ENCODE measurements around the gene CSH2. TPM values are rescaled to one million over a fixed set of nuclear protein-coding genes. Genes with fewer than 3 reads are reported as not detected.

Gene CSH2
- total and polyA plus RNA-seq, 9 of the 15 experiments (the other 6 are each of a cell fraction or from before 2014, with no cell fraction given): not detected

DNA sequence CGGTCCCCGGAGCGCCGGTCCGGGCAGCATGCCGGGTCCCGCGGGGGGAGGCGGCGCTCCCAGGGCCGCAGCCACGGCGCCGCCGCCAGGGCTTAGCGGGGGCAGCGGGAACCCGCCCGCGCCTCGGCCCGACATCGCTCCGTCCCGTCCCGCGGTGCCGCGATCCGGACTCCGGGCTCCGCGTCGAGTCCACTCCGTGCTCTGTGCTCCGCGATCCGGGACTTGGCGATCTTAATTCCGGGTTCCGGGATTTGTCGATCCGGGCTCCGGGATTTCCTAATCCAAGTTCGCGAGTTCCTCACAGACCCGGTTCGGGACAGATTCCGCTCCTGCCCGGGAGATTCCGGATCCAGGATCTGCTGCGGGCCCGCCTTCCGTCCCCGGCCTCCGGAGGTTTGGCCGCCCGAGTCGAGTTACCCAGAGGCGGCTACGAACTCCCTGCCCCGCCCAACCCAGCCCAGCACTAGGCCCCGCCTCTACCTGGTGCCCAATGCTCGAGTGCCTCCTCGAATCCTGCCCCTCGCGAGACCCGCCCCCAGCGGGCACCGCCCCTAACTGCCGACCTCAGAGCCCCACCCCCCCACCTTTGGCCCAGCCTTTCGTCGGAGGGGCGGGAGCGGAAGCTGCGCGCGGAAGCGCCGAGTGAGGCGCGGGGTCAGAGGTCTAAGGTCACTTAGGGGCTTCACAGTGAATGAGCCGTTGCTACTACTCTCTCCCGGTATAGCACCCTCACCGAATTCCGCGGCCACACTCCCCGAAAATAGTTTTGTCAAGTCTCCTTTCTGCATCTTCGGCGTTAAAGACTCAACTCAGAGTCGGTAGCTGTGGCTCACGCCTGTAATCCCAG, 30.7 kb downstream of the CSH2 start, which contains the start of gene SMARCD2 (continued):
- TF ChIP-seq SIX5 (IDR thresholded peaks at IDR 0.05; ENCODE audit: borderline replicate concordance in 1 of 2, insufficient read depth in 1 of 2, low read depth in 1 of 2, low read length in 2 of 2) (peak in 1 of 2 experiments; percentile 39; a peak in 1 of 4 replicates), POLR3G (IDR thresholded peaks at IDR 0.05; ENCODE audit: extremely low read depth, insufficient read length, insufficient replicate concordance) (no peak), HMG20A (CRISPR knock-in tag; conservative IDR thresholded peaks at IDR 0.05) (no peak), PRMT5 (CRISPR knock-in tag; IDR thresholded peaks at IDR 0.05) (peak; percentile 74; the same call in 1 of the 2 replicates), SMARCA4 (IDR thresholded peaks at IDR 0.05) (peak; percentile 23; the same call in 1 of the 2 replicates), ZNF445 (CRISPR knock-in tag; IDR thresholded peaks at IDR 0.05; ENCODE audit: low read depth) (no peak), NFIC (IDR thresholded peaks at IDR 0.05) (peak; percentile 58), ZEB2 (IDR thresholded peaks at IDR 0.05) (no peak; the same call in 1 of the 2 replicates), FOXA3 (CRISPR knock-in tag; conservative IDR thresholded peaks at IDR 0.05 in 1 of 2, IDR thresholded peaks at IDR 0.05 in 1 of 2) (peak in 1 of 2 experiments; percentile 31; a peak in 1 of 4 replicates), TCF7L2 (IDR thresholded peaks at IDR 0.05; ENCODE audit: low read depth, low read length) (no peak), KDM2B (CRISPR knock-in tag; IDR thresholded peaks at IDR 0.05) (peak; percentile 98), NFE2 (IDR thresholded peaks at IDR 0.05; ENCODE audit: low read depth) (no peak), XRCC4 (IDR thresholded peaks at IDR 0.05; ENCODE audit: extremely low read depth, insufficient read depth, insufficient read length) (no peak), RBM39 (optimal IDR thresholded peaks at IDR 0.05; ENCODE audit: low read depth, low read length) (peak; percentile 59), CREBBP (IDR thresholded peaks at IDR 0.05; ENCODE audit: low read depth, low read length) (peak; percentile 71), ZNF197 (CRISPR knock-in tag; IDR thresholded peaks at IDR 0.05; ENCODE audit: low read depth) (0 out of 2 replicates have a peak, but pooled peaks have one; percentile 65), SMARCB1 (IDR thresholded peaks at IDR 0.05; ENCODE audit: insufficient read length, low read depth) (peak; percentile 32), PHB (CRISPR knock-in tag; IDR thresholded peaks at IDR 0.05) (no peak), NBN (IDR thresholded peaks at IDR 0.05; ENCODE audit: low read depth) (peak; percentile 99), U2AF1 (optimal IDR thresholded peaks at IDR 0.05; ENCODE audit: low read depth, low read length) (peak; percentile 39), TEAD4 (IDR thresholded peaks at IDR 0.05; ENCODE audit: low read length) (peak; percentile 74), TEAD4 (CRISPR knock-in tag; IDR thresholded peaks at IDR 0.05; ENCODE audit: borderline replicate concordance) (no peak; the same call in 1 of the 2 replicates), NUFIP1 (IDR thresholded peaks at IDR 0.05; ENCODE audit: partially characterized antibody) (peak; percentile 100), POLR2G (IDR thresholded peaks at IDR 0.05; ENCODE audit: low read depth, low read length) (peak; percentile 90), TGIF2 (CRISPR knock-in tag; IDR thresholded peaks at IDR 0.05) (peak; percentile 71; the same call in 1 of the 2 replicates)
- TF ChIP-seq, protein P1, sequence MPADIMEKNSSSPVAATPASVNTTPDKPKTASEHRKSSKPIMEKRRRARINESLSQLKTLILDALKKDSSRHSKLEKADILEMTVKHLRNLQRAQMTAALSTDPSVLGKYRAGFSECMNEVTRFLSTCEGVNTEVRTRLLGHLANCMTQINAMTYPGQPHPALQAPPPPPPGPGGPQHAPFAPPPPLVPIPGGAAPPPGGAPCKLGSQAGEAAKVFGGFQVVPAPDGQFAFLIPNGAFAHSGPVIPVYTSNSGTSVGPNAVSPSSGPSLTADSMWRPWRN (IDR thresholded peaks at IDR 0.05; ENCODE audit: low read depth): 0 out of 2 replicates have a peak, but pooled peaks have one; percentile 19
- TF ChIP-seq, protein P2, sequence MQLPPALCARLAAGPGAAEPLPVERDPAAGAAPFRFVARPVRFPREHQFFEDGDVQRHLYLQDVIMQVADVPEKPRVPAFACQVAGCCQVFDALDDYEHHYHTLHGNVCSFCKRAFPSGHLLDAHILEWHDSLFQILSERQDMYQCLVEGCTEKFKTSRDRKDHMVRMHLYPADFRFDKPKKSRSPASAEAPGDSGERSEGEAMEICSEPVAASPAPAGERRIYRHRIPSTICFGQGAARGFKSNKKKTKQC (CRISPR knock-in tag; IDR thresholded peaks at IDR 0.05): peak; percentile 66
- TF ChIP-seq, protein P3, sequence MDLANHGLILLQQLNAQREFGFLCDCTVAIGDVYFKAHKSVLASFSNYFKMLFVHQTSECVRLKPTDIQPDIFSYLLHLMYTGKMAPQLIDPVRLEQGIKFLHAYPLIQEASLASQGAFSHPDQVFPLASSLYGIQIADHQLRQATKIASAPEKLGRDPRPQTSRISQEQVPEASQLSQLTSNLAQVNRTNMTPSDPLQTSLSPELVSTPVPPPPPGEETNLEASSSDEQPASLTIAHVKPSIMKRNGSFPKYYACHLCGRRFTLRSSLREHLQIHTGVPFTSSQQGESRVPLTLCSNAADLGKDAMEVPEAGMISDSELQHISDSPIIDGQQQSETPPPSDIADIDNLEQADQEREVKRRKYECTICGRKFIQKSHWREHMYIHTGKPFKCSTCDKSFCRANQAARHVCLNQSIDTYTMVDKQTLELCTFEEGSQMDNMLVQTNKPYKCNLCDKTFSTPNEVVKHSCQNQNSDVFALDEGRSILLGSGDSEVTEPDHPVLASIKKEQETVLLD (IDR thresholded peaks at IDR 0.05): peak; percentile 56; the same call in 1 of the 2 replicates

Measured in K562 (cell line).